GM18951 (cell line): Measurements from ENCODE around the gene NCAM1.

Experiments
- POLR2A ChIP-seq: IDR thresholded peaks from 4 replicates; pipeline ENCODE4 v1.6.1; 2011; ENCODE audit warnings: mild to moderate bottlenecking; ENCODE audit not compliant: insufficient read length, insufficient read depth; ENCODE audit errors: extremely low read depth
- in situ Hi-C: fragments of 300-500 bp; cut with MboI; formaldehyde crosslinking; loops from one replicate; pipeline ENCODE4 v1.12.0; 2022; ENCODE audit warnings: low sequenced_read_pairs, mixed read lengths, inconsistent platforms; ENCODE audit not compliant: unreplicated experiment

The NCAM1 gene

GRCh38 chr11:113148652-113149051 lies 187.4 kb downstream of the NCAM1 start:
- no peak for TF ChIP-seq POLR2A
- in situ Hi-C loops = no loop called here

GRCh38 chr11:113151521-113151920 lies 190.3 kb downstream of the NCAM1 start:
- in situ Hi-C loops = no loop called here
- TF ChIP-seq POLR2A = no peak

GRCh38 chr11:113152500-113152899 lies 191.3 kb downstream of the NCAM1 start:
- TF ChIP-seq POLR2A = no peak
- in situ Hi-C loops = no loop called here

GRCh38 chr11:113153847-113154246 lies 192.6 kb downstream of the NCAM1 start:
- TF ChIP-seq POLR2A = no peak
- in situ Hi-C loops = no loop called here

- in situ Hi-C loops = no loop called here
These were observed 199.0 kb downstream of the NCAM1 start for GRCh38 chr11:113159988-113160807.

GRCh38 chr11:113160808-113161124 lies 199.5 kb downstream of the NCAM1 start:
- TF ChIP-seq POLR2A = no peak
- in situ Hi-C loops = no loop called here

More at GRCh38 chr11:113159988-113160807, 199.0 kb downstream of the NCAM1 start:
- TF ChIP-seq POLR2A = no peak

- no peak for TF ChIP-seq POLR2A
- in situ Hi-C loops = no loop called here
These were observed 200.7 kb downstream of the NCAM1 start for GRCh38 chr11:113161711-113162591.

- in situ Hi-C loops = no loop called here
- no peak for TF ChIP-seq POLR2A
These were observed 201.4 kb downstream of the NCAM1 start for GRCh38 chr11:113162592-113162962.

GRCh38 chr11:113163291-113164030 lies 202.2 kb downstream of the NCAM1 start:
- no peak for TF ChIP-seq POLR2A
- in situ Hi-C loops = no loop called here

- no peak for TF ChIP-seq POLR2A
- in situ Hi-C loops = no loop called here
These were observed 205.1 kb downstream of the NCAM1 start for GRCh38 chr11:113166280-113166679.

GRCh38 chr11:113167599-113167998 lies 206.4 kb downstream of the NCAM1 start:
- TF ChIP-seq POLR2A = no peak
- in situ Hi-C loops = no loop called here

GRCh38 chr11:113168354-113169342 lies 207.4 kb downstream of the NCAM1 start:
- in situ Hi-C loops = no loop called here
- TF ChIP-seq POLR2A = no peak
